Measurements from ENCODE around the gene CST7. TPM values are rescaled to one million over a fixed set of nuclear protein-coding genes. Genes with fewer than 3 reads are reported as not detected.

CST7 gene
- total RNA-seq, 4 donors from 2014 or later: 2.5 to 6.1 (median 4.1) TPM

GRCh38 chr20:24964506-24964840, 15.4 kb downstream of the CST7 start:
- 76 to 87% methylated on average over 8 to 9 of the region's 9 CpGs for WGBS, 2 donors
- H3K9me3 ChIP-seq: no peaks in the 10 kb centered on the region
- H3K4me1 ChIP-seq: peaks cover 0 to 13% (median 0%) of the 10 kb centered on the region in 3 donors
- no peak for DNase-seq
- H3K27ac ChIP-seq: no peak overlapping the region
- no peak for TF ChIP-seq POLR2A (IDR thresholded peaks at IDR 0.05)
- no peak for TF ChIP-seq CTCF (IDR thresholded peaks at IDR 0.05)
- H3K27me3 ChIP-seq: no peaks in the 10 kb centered on the region
- intact Hi-C loops (cut with DNase I): no loop called here
- H3K36me3 ChIP-seq: peaks cover 20 to 96% (median 27%) of the 10 kb centered on the region in 3 donors
- H3K4me3 ChIP-seq: no peak overlapping the region

GRCh38 chr20:24965065-24965919, 16.2 kb downstream of the CST7 start:
- TF ChIP-seq POLR2A (IDR thresholded peaks at IDR 0.05): no peak
- no peak for TF ChIP-seq CTCF (IDR thresholded peaks at IDR 0.05)
- no peaks in the 10 kb centered on the region for H3K27me3 ChIP-seq
- no peak for DNase-seq
- no peak overlapping the region for H3K27ac ChIP-seq
- H3K4me3 ChIP-seq: no peak overlapping the region
- intact Hi-C loops (cut with DNase I): no loop called here
- peaks cover 16 to 96% (median 30%) of the 10 kb centered on the region in 3 donors for H3K36me3 ChIP-seq
- H3K9me3 ChIP-seq: no peaks in the 10 kb centered on the region
- H3K4me1 ChIP-seq: peaks cover 0 to 13% (median 0%) of the 10 kb centered on the region in 3 donors
- 89 to 91% methylated on average over 3 of the region's 7 CpGs for WGBS, 2 donors

- H3K36me3 ChIP-seq: peaks cover 12 to 96% (median 28%) of the 10 kb centered on the region in 3 donors
- no peaks in the 10 kb centered on the region for H3K27me3 ChIP-seq
- DNase-seq: no peak
- 88 to 90% methylated on average over 12 to 15 of the region's 15 CpGs for WGBS, 2 donors
- no peaks in the 10 kb centered on the region for H3K9me3 ChIP-seq
- intact Hi-C loops (cut with DNase I): no loop called here
- H3K27ac ChIP-seq: no peak overlapping the region
- peaks cover 0 to 1% (median 0%) of the 10 kb centered on the region in 3 donors for H3K4me1 ChIP-seq
- TF ChIP-seq CTCF (IDR thresholded peaks at IDR 0.05) (no peak), POLR2A (IDR thresholded peaks at IDR 0.05) (no peak)
- no peak overlapping the region for H3K4me3 ChIP-seq
These were observed 17.4 kb downstream of the CST7 start for GRCh38 chr20:24966317-24967012.

- WGBS, 2 donors: 86 to 87% methylated on average over 5 of the region's 5 CpGs
- Histone ChIP-seq H3K27me3 (no peaks in the 10 kb centered on the region), H3K4me3 (no peak overlapping the region), H3K4me1 (no peaks in the 10 kb centered on the region), H3K27ac (no peak overlapping the region), H3K9me3 (no peaks in the 10 kb centered on the region), H3K36me3 (peaks cover 24 to 97% (median 26%) of the 10 kb centered on the region in 3 donors)
- TF ChIP-seq CTCF (IDR thresholded peaks at IDR 0.05) (no peak), POLR2A (IDR thresholded peaks at IDR 0.05) (no peak)
- intact Hi-C loops (cut with DNase I): no loop called here
- no peak for DNase-seq
These were observed 19.3 kb downstream of the CST7 start for GRCh38 chr20:24968278-24968800.

Data from esophagus squamous epithelium (tissue), 5 donors.